GM19452 (cell line): ENCODE measurements around the gene B3GLCT.

Experiments
- ATAC-seq: cut with Tn5 transposase; IDR thresholded peaks from one replicate; pipeline ENCODE4 v1.9.1; 2021; ENCODE audit not compliant: unreplicated experiment

The B3GLCT gene

GRCh38 chr13:31221057-31221456 lies 21.3 kb downstream of the B3GLCT start:
- ATAC-seq: no peak

DNA sequence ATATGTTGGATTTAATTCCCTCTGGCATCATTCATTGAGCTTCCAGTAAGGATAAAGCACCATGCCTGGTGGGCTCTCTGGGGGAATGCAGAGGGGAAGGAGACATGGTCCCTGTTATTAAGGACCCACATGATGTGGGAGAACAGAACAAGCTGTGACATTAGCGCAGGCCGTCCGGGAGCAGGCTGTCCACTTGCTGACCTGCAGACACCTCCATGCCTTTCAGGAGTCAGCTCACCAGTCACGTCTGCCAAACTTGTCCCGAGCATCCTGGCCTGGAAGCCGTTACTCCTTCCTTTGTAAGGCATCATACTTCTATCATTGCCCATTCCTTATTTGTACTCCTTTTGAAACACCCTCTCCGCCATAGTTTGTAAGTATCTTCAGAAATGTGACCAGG lies 23.4 kb downstream of the B3GLCT start:
- no peak for ATAC-seq

- no peak for ATAC-seq
Measured at GRCh38 chr13:31223640-31224039, 23.9 kb downstream of the B3GLCT start.

GRCh38 chr13:31224174-31224669 lies 24.4 kb downstream of the B3GLCT start:
- ATAC-seq: no peak

DNA sequence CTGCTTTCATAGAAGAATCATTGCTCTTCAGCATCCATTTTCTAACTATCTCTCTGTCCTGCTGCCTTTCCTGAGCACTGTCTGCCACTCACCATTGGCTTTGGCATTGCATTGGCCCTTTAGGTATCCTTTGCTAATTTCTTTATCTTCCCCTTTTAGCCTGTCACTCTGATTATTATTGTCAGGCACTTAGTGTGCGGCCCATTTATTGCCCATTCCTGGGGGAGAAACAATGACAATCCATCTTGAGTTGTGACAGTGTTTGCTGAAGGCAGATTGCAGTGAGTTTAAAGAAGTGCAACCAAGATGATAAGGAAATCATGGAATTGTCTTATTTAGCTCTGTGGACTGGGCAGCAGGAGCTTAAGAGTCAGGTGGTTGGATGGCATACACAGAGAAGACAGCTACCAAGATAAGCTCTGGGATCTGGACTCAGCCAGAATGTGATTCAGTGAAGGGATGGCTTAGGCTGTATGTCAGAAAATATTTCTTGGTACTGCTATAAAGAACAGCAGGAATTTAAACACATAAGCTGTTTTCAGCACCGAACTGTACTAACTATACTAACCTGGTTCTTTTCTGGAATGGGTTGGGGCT lies 25.3 kb downstream of the B3GLCT start:
- no peak for ATAC-seq

- ATAC-seq: no peak
Measured at GRCh38 chr13:31225998-31226675, 26.4 kb downstream of the B3GLCT start.

- no peak for ATAC-seq
Measured at GRCh38 chr13:31227063-31227462, 27.3 kb downstream of the B3GLCT start.

DNA sequence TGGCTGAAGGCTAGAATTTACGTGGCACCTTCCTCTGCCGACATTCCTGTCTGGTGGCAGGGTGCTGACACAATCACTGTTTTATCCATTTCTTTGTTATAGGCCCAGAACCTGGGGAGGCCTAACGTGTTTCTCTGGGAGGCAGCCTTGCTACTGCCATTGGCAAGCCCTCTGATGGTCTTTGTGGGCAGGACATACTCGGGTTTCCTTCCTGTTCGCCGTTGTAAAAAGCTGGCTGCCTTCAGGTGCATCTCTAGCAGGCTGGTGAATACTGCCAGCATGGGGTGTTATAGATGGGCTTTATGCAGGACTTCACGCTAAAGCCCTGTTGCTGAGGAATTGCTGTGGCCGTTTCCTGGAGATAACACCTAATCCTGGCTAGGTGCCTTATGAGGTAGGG lies 28.1 kb downstream of the B3GLCT start:
- no peak for ATAC-seq

GRCh38 chr13:31234729-31235128 lies 35.0 kb downstream of the B3GLCT start:
- ATAC-seq: no peak

- no peak for ATAC-seq
Measured at GRCh38 chr13:31236211-31236786, 36.5 kb downstream of the B3GLCT start.

DNA sequence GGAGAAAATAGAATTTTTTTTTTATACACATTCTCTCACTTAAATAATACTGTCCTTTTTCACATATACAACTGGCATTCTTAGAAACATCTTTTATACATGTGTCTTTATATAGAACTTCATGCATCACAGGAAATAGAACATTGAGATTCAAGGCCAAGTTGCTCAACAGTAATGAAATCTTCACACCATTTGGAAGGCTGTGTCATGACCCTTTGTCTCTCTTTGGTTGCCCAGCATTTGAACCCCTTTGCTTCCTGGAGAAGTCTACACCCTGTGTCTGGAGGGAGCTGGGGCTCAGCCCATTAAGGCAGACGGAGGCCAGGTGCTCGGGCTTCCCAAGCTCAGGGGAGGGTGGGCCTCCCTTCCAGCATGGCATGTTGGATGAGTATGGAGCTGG lies 41.1 kb downstream of the B3GLCT start:
- no peak for ATAC-seq

GRCh38 chr13:31242367-31242766 lies 42.6 kb downstream of the B3GLCT start:
- ATAC-seq: no peak

DNA sequence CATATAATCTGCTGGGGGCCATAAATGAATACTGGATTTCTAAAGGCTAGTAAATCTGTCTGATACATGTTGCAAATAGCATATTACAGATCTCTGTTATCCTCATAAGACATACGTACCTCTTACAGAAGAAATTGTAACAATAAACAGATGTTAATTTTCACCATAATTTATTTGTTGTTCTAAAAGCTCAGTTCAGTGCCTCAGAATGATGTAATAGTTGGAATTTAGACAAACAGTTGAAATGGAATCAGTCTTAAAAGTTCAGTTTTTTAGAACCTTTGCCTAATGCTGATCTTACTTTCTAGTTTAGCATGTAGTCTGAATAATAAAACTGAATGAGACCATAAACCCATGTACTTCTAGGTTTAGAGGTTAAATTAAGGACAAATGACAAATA lies 43.1 kb downstream of the B3GLCT start:
- ATAC-seq: no peak

DNA sequence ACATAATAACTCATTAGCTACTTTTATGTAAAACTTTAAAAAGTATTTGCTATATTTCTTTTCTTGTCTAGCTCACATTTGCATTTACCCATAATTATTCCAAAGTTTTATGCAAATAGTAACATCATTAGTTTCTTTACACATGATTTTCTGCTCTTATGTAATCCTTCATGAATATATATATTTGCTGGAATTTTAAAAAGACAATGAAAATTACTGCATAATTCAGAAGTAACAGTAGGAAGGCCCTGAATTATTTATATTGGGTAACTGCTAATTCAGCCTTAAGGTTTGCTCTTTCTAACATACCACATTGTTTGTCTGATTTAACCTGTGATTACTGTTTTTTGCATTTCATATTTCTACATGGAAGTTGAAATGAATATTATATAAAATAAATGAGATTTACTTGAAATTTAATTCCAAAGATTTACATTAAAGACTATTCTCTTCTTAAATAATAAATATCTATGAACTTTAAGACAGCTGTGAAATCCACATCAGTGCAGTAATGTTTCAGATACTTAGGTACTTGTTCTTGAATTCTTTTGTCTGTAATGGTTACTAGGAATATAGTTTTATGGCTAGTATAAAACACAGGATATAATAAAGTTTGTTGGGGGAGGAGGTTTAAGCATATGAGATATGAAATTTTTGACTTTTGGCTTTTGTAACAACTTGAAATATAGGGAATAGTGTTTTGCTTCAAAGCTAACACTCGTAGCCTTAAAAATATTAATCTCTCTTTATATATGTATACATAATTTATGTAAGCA lies 46.0 kb downstream of the B3GLCT start:
- no peak for ATAC-seq

GRCh38 chr13:31246918-31247317 lies 47.1 kb downstream of the B3GLCT start:
- ATAC-seq: no peak

DNA sequence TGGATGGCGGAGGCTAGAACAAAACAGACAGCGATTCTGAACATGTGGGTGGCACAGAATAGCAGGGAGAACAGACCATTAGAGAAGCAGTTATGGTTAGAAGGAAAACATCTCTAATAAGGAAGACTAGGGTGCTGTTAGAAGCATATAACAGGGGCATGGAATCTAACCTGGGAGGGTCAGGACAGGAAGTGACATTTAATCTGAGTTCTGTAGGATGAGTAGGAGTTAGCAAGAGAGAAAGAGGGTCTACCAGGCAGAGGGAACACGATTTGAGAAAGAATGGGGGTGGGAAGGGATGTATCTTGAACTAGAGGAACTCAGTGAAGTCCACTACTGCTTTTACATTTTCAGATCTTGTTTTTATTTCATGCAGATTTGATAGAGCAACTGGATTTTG lies 48.6 kb downstream of the B3GLCT start:
- no peak for ATAC-seq

GRCh38 chr13:31248965-31249539 lies 49.3 kb downstream of the B3GLCT start:
- no peak for ATAC-seq

DNA sequence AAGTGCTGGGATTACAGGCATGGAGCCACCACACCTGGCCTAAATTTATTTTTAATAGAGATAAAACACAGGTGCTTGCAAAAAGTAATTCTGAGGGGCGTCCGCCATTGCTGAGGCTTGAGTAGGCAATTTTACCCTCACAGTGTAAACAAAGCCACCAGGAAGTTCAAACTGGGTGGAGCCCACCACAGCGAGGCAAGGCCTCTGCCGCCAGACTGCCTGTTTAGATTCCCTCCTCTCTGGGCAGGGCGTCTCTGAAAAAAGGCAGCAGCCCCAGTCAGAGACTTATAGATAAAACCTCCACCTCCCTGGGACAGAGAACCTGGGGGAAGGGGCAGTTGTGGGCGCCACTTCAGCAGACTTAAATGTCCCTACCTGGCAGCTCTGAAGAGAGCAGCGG lies 50.7 kb downstream of the B3GLCT start:
- no peak for ATAC-seq

DNA sequence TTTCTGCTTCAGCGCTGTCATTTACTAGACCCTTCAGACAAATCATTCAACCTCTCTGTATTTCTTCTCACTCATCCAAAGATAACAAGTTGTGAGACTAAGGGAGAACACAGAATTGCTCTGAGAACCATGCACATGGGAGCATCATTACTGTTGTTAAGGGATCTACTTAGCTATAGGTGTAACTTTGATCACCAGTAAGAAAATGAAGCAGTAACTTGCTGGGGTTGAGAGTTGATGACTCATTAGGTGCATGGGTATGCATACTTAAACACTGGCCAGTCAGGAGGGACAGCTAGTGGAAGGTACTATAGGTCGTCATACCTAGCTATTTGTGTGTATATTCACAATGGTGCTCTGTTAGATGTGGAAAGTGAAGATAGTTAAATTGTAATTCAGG lies 61.5 kb downstream of the B3GLCT start:
- no peak for ATAC-seq

DNA sequence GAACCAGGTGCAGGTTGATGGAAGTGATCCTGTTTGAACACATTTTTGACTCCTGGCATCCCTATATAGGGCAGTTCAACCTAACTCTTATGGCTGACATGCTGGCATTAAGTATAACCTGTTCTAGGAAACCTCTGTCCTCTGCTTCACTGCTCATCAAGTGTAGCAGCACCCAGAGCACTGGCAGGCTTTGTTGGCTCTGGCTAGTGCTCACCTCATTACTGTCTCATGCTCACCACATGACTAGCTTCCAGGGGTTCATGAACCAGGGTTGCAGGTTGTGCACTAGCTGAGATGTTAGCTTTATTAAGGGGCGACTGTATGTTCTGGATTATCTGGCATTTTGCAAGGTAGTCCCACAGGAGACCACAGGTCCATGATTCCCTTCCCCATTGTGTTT lies 63.6 kb downstream of the B3GLCT start:
- no peak for ATAC-seq

- ATAC-seq: no peak
Measured at GRCh38 chr13:31264151-31264550, 64.4 kb downstream of the B3GLCT start.
